Right lobe of liver (tissue), 4 donors: Measurements from ENCODE around the gene RPL28.

Source experiments
- CTCF ChIP-seq, 4 donors: fragments of 200-600 bp in 3 of 4; fragments of 450-650 bp in 1 of 4; IDR thresholded peaks; one replicate each; pipeline versions ENCODE4 v1.5.1 to v1.8.0; 2016 to 2022; ENCODE audit warnings: antibody characterized with exemption in 4 of 4, mild to moderate bottlenecking in 2 of 4
- POLR2A ChIP-seq: fragments of 450-650 bp; IDR thresholded peaks from one replicate; pipeline ENCODE4 v1.6.1; 2017; ENCODE audit warnings: antibody characterized with exemption, mild to moderate bottlenecking
- donor health status: DM: no; HTN: no; CAD: no.
- donor health status: DM: no; HTN: no; CAD: no.
- donor health status: DM: no; HTN: yes; CAD: no.

GRCh38 chr19:55389386-55390317 lies 3.9 kb downstream of the RPL28 start:
- TF ChIP-seq CTCF (IDR thresholded peaks at IDR 0.05) (no peak), POLR2A (no peak)
